Activated T-cell treated with anti-CD3 and anti-CD28 coated beads, Interleukin-2, amount 50 U/mL, for 24 hours (primary cell): Measurements from ENCODE around the gene NBPF20.
"Not testable (repeated sequence)": the region's sequence is repeated elsewhere in the genome, so short reads cannot be mapped to it uniquely, and the experiment has no call there.

Experiments used
- DNase-seq: peaks from one replicate; pipeline ENCODE4 v3.0.0-alpha.2; 2020
- H3K27ac Mint-ChIP-seq: 2 replicates; pipeline ENCODE4 v1.8.0; 2020; ENCODE audit warnings: mild to moderate bottlenecking, mixed read lengths
- H3K27me3 Mint-ChIP-seq: 2 replicates; pipeline ENCODE4 v1.8.0; 2020; ENCODE audit warnings: mixed read lengths
- H3K36me3 Mint-ChIP-seq: 2 replicates; pipeline ENCODE4 v1.8.0; 2020; ENCODE audit warnings: low read depth, mixed read lengths
- H3K4me1 Mint-ChIP-seq: 2 replicates; pipeline ENCODE4 v1.8.0; 2020; ENCODE audit warnings: low read depth, mixed read lengths
- H3K4me3 Mint-ChIP-seq: 2 replicates; pipeline ENCODE4 v1.8.0; 2020; ENCODE audit warnings: mild to moderate bottlenecking, moderate library complexity, mixed read lengths
- H3K9me3 Mint-ChIP-seq: 2 replicates; pipeline ENCODE4 v1.8.0; 2020; ENCODE audit warnings: mixed read lengths

Gene NBPF20

DNA sequence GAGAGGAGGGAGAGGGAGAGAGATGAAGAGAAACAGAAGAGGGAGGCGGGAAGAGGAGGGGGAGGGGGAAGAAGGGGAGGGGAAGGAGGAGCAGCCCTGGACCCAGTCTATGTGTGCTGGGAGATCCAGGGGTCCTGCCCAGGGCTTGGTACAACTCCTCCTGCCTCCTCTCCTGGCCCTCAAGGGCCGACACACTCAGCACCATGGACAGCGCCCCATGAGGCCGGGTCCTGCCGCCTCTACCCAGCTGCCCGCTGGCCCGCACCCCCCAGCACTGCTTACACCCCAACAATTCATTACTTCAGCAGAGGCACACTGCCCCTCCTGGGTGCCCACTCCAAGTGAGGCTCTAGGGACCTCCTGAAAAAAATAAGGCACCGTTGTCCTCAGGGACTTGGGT, 26.5 kb upstream of the NBPF20 start:
- not testable (repeated sequence) for H3K36me3 Mint-ChIP-seq, H3K9me3 Mint-ChIP-seq, H3K4me3 Mint-ChIP-seq, H3K4me1 Mint-ChIP-seq, H3K27ac Mint-ChIP-seq
- peaks cover 29% of the 10 kb centered on the region for H3K27me3 Mint-ChIP-seq
- peak; percentile 41 for DNase-seq

DNA sequence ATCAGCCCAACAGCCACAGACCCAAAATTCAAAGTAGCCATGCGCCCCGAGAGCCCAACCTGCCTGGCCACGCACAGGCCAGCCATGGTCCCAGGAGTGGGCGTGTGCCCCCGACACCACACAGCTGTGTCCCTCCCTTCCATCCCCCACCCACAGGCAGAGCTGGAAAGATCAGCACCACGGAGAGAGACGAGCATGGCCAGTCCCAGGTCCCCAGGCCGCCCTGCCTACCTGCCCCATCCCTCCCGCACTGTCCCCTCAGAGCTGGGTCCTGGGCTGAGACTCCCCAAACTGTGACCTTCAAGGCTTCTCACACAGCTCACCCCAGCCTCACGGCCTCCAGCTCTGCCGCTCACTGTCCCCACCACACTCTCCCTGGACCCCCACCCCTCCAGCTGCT, 19.8 kb upstream of the NBPF20 start:
- H3K27me3 Mint-ChIP-seq, DNase-seq, H3K36me3 Mint-ChIP-seq, H3K9me3 Mint-ChIP-seq, H3K4me1 Mint-ChIP-seq, H3K4me3 Mint-ChIP-seq, H3K27ac Mint-ChIP-seq: not testable (repeated sequence)

DNA sequence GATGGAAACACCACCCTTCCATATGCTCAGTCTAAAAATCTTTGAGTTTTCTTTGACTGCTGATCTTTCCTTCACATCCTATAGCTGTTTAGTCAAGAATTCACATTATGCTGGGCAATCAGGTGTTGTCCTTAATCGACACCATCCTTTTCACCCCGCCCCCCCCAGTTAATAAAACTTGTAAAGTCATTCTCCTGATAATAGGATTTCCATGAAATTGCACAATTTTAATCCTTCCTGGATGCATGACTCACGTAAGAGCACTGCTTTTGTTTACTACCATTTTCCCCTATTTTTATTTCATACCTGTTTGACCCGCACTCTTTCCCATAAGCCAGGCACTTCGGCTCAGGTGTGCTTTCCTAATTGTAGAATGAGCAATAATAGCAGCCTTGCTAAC, 16.9 kb upstream of the NBPF20 start:
- H3K4me1 Mint-ChIP-seq, H3K27ac Mint-ChIP-seq, H3K9me3 Mint-ChIP-seq, DNase-seq, H3K36me3 Mint-ChIP-seq, H3K27me3 Mint-ChIP-seq, H3K4me3 Mint-ChIP-seq: not testable (repeated sequence)

DNA sequence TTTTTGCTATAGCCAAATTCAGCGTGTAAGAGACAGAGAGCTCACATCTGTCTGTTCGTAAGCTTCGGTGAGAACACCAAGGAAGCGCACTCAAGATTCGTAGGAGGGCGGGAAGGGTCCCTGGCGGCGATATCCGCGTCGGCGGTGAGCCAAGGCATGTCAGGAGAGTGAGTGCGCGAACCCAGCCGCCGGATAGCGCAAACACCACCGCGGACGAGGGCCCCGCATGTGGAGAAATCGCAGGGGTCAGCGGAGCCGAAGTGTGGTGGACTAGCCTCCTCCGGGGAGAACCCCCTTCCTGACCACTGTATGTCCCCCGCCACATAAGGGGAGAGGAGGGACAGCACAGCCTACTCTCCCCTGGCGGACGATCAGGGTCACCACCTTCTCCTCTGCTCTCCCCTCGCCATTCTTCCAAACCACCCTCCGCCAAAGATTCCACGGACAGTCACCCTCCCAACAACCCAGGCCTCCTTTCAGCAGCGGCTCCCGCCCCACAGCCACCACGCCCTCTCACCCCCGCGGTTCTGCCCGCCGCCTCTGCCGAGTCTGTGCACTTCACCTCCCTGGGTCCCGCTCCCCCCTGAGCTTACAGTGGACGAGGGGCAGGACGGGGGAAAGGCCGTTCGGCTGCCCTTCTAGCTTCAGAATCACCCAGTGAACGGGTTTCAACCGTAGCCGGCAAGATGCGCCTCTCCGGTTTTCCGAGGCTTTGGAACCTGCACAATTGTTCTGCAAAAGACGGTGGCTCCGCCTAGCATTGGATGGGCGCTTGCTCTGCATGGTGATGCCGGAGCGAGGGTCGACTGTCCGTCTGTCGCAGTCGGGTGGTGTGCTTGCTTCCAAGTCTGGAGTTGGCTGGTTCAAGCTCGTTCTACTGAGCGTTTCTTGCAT, 6.2 kb upstream of the NBPF20 start:
- H3K36me3 Mint-ChIP-seq, H3K4me1 Mint-ChIP-seq, H3K27ac Mint-ChIP-seq: not testable (repeated sequence)
- peak; percentile 50 for DNase-seq
- Mint-ChIP-seq H3K9me3 (peaks cover 14% of the 10 kb centered on the region), H3K27me3 (peaks cover 56% of the 10 kb centered on the region), H3K4me3 (peak overlapping the region; percentile 61)

DNA sequence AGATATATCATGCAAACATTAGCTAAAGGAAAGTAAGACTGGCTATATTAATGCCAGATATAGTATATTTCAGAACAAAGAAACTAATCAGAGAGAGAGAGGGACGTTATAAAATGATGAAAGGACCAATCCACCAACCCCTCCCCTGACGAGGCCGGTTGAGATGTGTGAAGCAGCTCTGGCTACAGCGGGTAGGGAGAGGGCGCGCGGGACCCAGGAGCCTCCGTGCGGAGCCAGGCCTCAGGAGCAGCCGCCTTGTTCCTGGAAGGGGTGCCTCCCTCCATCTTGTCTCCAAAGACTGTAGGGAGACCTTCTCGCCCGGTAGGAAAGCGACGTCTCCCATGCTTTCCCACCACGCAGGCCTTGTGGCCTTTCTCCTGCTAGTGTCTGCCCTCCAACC, 5.4 kb upstream of the NBPF20 start:
- H3K27ac Mint-ChIP-seq, H3K4me1 Mint-ChIP-seq, DNase-seq, H3K36me3 Mint-ChIP-seq, H3K4me3 Mint-ChIP-seq: not testable (repeated sequence)
- Mint-ChIP-seq H3K9me3 (peaks cover 14% of the 10 kb centered on the region), H3K27me3 (peaks cover 56% of the 10 kb centered on the region)

DNA sequence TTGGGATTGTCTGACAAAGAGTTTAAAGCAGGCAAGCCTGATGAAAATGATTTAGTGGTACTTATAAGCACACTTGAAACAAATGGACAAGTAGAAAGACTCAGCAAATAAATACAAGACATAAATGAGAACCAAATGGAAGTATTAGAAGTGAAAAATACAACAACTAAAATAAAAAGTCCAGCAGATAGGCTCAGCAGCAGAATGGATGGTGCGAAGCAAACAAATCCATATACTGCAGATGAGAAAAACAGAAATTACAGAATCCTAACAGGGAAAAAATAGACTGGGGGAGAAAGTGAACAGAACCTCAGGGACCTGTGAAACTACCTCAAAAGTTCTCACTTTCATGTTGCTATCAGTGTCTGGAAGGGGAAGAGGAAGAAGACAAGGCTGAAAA, 3.9 kb upstream of the NBPF20 start:
- H3K36me3 Mint-ChIP-seq, DNase-seq, H3K4me3 Mint-ChIP-seq, H3K27ac Mint-ChIP-seq: not testable (repeated sequence)
- Mint-ChIP-seq H3K9me3 (peaks cover 14% of the 10 kb centered on the region), H3K4me1 (peaks cover 17% of the 10 kb centered on the region), H3K27me3 (peaks cover 59% of the 10 kb centered on the region)

DNA sequence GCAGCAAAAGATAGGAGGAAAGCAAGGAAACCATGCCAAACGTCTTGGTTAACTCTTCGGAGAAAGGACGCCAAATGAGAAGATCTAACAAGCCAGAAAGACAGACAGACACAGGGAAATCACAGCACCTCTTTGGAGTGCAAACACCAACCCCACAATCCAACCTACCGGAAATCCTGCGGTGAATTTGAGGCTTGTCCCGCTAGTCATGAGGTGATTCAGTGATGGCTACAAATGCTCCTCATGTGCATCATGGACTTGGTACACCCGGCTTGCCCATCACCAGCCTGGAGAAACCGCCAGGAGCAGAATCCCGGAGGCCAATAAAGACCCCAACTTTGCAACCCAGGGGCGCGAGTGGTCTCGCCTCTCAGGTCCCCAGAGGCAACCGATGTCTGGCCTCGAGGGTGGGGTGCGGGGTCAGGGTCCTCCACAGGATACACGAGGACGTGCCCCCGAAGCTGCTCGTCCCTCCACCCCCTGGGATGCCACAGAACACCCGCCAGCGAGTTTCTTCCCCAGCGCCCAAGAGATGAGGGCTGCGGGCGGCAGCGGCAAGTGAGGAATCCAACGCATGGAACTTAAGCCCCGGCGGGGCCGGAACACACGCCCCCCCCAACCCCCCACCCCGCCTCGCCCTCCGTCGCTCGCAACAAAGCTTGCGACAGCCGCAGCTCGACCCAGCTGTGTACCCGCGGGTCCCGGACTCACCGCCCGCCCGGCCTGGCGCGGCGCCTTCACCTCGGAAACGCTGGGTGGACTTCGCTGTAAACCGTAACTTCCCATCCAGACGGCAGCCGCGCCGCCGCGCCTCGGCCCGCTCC, 579 bp downstream of the NBPF20 start:
- H3K27ac Mint-ChIP-seq, result peak overlapping the region; percentile 93
- peak; percentile 55 for DNase-seq

DNA sequence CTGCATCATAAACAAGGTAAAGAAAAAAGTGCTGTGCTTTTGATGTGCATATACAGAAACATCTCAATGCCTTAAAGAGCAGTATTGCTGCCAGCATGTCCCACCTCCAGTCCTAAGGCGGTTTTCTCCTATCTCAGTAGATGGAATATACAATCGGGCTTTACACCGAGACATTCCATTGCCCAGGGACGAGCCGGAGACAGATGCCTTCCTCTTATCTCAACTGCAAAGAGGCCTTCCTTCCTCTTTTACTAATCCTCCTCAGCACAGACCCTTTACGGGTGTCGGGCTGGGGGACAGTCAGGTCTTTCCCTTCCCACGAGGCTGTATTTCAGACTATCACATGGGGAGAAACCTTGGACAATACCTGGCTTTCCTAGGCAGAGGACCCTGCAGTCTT, 10.3 kb downstream of the NBPF20 start:
- H3K4me1 Mint-ChIP-seq, DNase-seq: not testable (repeated sequence)

More for the DNA sequence above, 579 bp downstream of the NBPF20 start:
- H3K36me3 Mint-ChIP-seq, H3K9me3 Mint-ChIP-seq, H3K4me1 Mint-ChIP-seq: not testable (repeated sequence)
- H3K27me3 Mint-ChIP-seq, result peaks cover 31% of the 10 kb centered on the region
- H3K4me3 Mint-ChIP-seq, result peak overlapping the region; percentile 96

DNA sequence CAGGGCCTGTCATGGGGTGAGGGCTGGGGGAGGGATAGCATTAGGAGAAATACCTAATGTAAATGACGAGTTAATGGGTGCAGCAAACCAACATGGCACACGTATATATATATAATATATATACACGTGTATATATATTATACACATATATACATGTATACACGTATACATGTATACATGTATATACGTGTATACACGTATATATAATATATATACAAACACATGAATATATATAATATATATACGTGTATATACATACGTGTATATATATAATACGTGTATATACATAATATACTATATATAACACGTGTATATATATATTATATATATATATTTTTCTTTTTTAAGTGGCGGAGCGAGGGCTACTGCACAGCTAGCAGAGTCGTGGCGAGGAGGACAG, 18.1 kb downstream of the NBPF20 start:
- not testable (repeated sequence) for H3K4me3 Mint-ChIP-seq, H3K27me3 Mint-ChIP-seq, H3K4me1 Mint-ChIP-seq, H3K36me3 Mint-ChIP-seq, H3K27ac Mint-ChIP-seq, H3K9me3 Mint-ChIP-seq, DNase-seq

More for the DNA sequence above, 10.3 kb downstream of the NBPF20 start:
- not testable (repeated sequence) for H3K27ac Mint-ChIP-seq, H3K9me3 Mint-ChIP-seq, H3K36me3 Mint-ChIP-seq, H3K4me3 Mint-ChIP-seq, H3K27me3 Mint-ChIP-seq

DNA sequence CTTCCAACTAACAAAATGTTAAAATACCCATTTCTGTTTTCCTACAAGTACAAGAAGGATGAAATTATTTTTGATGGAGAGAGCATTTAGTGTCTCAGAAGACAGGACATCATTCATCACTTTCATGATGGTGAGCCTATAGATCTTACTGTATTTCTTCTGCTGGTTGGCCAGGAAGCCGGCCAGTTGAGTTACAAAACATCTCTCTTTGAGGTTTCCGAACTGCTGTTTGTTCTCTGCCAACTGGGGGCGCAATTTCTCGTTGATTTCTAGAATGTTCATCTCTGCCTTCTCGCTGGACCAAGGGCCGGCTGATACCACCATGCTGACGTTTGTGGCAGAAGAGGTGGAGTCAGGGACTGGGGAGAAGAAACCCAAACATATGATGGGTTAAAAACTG, 20.5 kb downstream of the NBPF20 start:
- H3K27ac Mint-ChIP-seq, H3K4me3 Mint-ChIP-seq, DNase-seq, H3K9me3 Mint-ChIP-seq, H3K27me3 Mint-ChIP-seq, H3K36me3 Mint-ChIP-seq, H3K4me1 Mint-ChIP-seq: not testable (repeated sequence)

DNA sequence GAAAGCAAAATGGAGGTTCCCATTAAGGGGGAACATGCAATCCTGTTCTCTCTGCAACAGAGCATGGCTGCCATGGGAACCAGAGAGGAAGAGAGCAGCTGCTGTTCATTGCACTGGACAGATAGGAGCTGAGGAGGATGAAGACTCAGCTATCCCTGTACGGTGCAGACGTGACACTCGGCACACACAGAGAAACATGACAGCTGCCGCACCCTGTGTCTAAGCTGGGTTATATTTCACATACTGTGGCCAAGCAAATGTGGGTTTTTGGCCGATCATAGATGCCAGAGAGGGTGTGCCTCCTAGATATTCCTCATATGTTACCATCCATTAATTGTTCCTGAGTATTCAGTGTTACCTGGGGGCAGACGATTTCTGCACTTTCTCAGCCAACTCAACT, 24.7 kb downstream of the NBPF20 start:
- not testable (repeated sequence) for H3K27me3 Mint-ChIP-seq, H3K4me3 Mint-ChIP-seq, H3K9me3 Mint-ChIP-seq, H3K27ac Mint-ChIP-seq, DNase-seq, H3K4me1 Mint-ChIP-seq
- peaks cover 12% of the 10 kb centered on the region for H3K36me3 Mint-ChIP-seq
